ENCODE results near the gene CEMIP.

DNA sequence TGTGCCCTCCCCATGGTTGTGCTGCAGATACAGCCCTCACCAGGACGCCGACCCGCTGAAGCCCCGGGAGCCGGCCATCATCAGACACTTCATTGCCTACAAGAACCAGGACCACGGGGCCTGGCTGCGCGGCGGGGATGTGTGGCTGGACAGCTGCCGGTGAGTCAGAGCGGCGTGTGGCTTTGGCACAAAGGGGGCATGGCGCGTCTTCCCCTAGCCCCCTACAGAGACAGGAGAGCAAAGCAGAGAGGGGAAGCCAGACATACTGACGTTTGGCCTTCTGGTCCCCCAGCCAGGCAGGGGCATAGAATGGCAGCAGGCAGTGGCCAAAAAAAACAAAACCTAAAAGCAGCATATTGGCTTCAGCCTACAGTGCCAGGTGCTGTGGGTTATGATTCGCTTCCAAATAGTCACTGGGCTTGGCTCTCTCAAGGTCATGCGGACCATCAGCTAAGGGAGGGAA, 146.5 kb downstream of the CEMIP start:
- TF ChIP-seq CTCF (IDR thresholded peaks at IDR 0.05), result no peak
- no peak for TF ChIP-seq POLR2A (IDR thresholded peaks at IDR 0.05)
